Neural cell (in vitro differentiated cells): ENCODE measurements around the gene TM9SF2. TPM values are rescaled to one million over a fixed set of nuclear protein-coding genes. Genes with fewer than 3 reads are reported as not detected.
"Not testable (repeated sequence)": the region's sequence is repeated elsewhere in the genome, so short reads cannot be mapped to it uniquely, and the experiment has no call there.

ENCODE experiments used
- H2AFZ ChIP-seq: fragments of 200-600, 300-800 bp; sonication (generic), shearing (Covaris generic); 2 replicates; pipeline ENCODE4 v1.6.0; 2014; ENCODE audit warnings: low read depth, mild to moderate bottlenecking, antibody characterized with exemption, low read length, moderate library complexity
- H3F3A ChIP-seq: fragments of 200-600 bp; shearing (Covaris generic); 2 replicates; pipeline ENCODE4 v1.6.1; 2016; ENCODE audit warnings: mild to moderate bottlenecking, moderate library complexity, mixed read lengths, antibody characterized with exemption, low read length; ENCODE audit not compliant: insufficient read depth, poor library complexity, severe bottlenecking
- H3K27ac ChIP-seq: fragments of 200-600, 300-800 bp; sonication (generic), shearing (Covaris generic); 2 replicates; pipeline ENCODE4 v1.5.1; 2014; ENCODE audit warnings: mild to moderate bottlenecking, low read length, moderate library complexity
- H3K27me3 ChIP-seq: fragments of 300-800, 200-600 bp; sonication (generic), shearing (Covaris generic); 2 replicates; pipeline ENCODE4 v1.6.0; 2014; ENCODE audit warnings: mild to moderate bottlenecking, low read depth, low read length, moderate library complexity; ENCODE audit not compliant: insufficient read depth
- H3K36me3 ChIP-seq: fragments of 300-800, 200-600 bp; sonication (generic), shearing (Covaris generic); 2 replicates; pipeline ENCODE4 v1.5.1; 2014; ENCODE audit warnings: mild to moderate bottlenecking, antibody characterized with exemption, low read length, moderate library complexity; ENCODE audit not compliant: insufficient read depth
- H3K4me2 ChIP-seq: fragments of 300-800, 200-600 bp; sonication (generic), shearing (Covaris generic); 2 replicates; pipeline ENCODE4 v1.6.0; 2014; ENCODE audit warnings: mild to moderate bottlenecking, low read length
- H3K4me3 ChIP-seq: fragments of 300-800, 200-600 bp; sonication (generic), shearing (Covaris generic); 2 replicates; pipeline ENCODE4 v1.5.1; 2014; ENCODE audit warnings: mild to moderate bottlenecking, low read length, moderate library complexity
- H3K79me2 ChIP-seq: fragments of 200-600 bp; shearing (Covaris generic); replicated peaks from 2 replicates; pipeline ENCODE4 v1.6.0; 2014; ENCODE audit warnings: mild to moderate bottlenecking, low read length, moderate library complexity; ENCODE audit not compliant: insufficient read depth
- H3K9ac ChIP-seq: fragments of 300-800, 200-600 bp; sonication (generic), shearing (Covaris generic); 2 replicates; pipeline ENCODE4 v1.6.1; 2016; ENCODE audit warnings: mild to moderate bottlenecking, low read length, mixed read lengths
- H3K9me2 ChIP-seq: fragments of 200-600 bp; shearing (Covaris generic); 2 replicates; pipeline ENCODE4 v1.6.1; 2016; ENCODE audit warnings: mild to moderate bottlenecking, low read length, mixed read lengths; ENCODE audit not compliant: insufficient read depth
- H3K9me3 ChIP-seq: fragments of 200-600, 300-800 bp; sonication (generic), shearing (Covaris generic); 2 replicates; pipeline ENCODE4 v1.6.1; 2016; ENCODE audit warnings: mild to moderate bottlenecking, mixed run types, low read length, moderate library complexity, mixed read lengths
- H4K20me1 ChIP-seq: fragments of 200-600 bp; shearing (Covaris generic); 2 replicates; pipeline ENCODE4 v1.6.1; 2016; ENCODE audit warnings: mild to moderate bottlenecking, mixed run types; ENCODE audit not compliant: insufficient read depth
- CTCF ChIP-seq: fragments of 450-650 bp; IDR thresholded peaks from 2 replicates; pipeline ENCODE4 v1.5.1; 2014; ENCODE audit warnings: antibody characterized with exemption, mild to moderate bottlenecking, moderate library complexity; ENCODE audit not compliant: poor library complexity, severe bottlenecking
- EP300 ChIP-seq: fragments of 450-650 bp; conservative IDR thresholded peaks from 2 replicates; pipeline ENCODE4 v1.6.1; 2014; ENCODE audit warnings: antibody characterized with exemption, mild to moderate bottlenecking, moderate library complexity; ENCODE audit not compliant: poor library complexity, severe bottlenecking
- EZH2 ChIP-seq: fragments of 200-600, 300-800 bp; shearing (Covaris generic), sonication (generic); IDR thresholded peaks from 2 replicates; pipeline ENCODE4 v1.6.1; 2014; ENCODE audit warnings: antibody characterized with exemption, low read length, borderline replicate concordance, mild to moderate bottlenecking; ENCODE audit not compliant: insufficient read depth, poor library complexity, severe bottlenecking
- MXI1 ChIP-seq: fragments of 450-650 bp; conservative IDR thresholded peaks from 2 replicates; pipeline ENCODE4 v1.6.1; 2014; ENCODE audit warnings: antibody characterized with exemption, mild to moderate bottlenecking; ENCODE audit not compliant: poor library complexity, severe bottlenecking
- POLR2AphosphoS5 ChIP-seq: IDR thresholded peaks from 2 replicates; pipeline ENCODE4 v1.6.1; 2012
- RAD21 ChIP-seq: fragments of 450-650 bp; conservative IDR thresholded peaks from 2 replicates; pipeline ENCODE4 v1.6.1; 2014; ENCODE audit warnings: antibody characterized with exemption, mild to moderate bottlenecking, moderate library complexity
- REST ChIP-seq: IDR thresholded peaks from 2 replicates; pipeline ENCODE4 v1.6.1; 2012; ENCODE audit warnings: borderline replicate concordance
- SMC3 ChIP-seq: fragments of 450-650 bp; conservative IDR thresholded peaks from 2 replicates; pipeline ENCODE4 v1.6.1; 2014; ENCODE audit warnings: antibody characterized with exemption, mild to moderate bottlenecking, moderate library complexity; ENCODE audit not compliant: poor library complexity
- TAF1 ChIP-seq: IDR thresholded peaks from 2 replicates; pipeline ENCODE4 v1.6.1; 2012; ENCODE audit warnings: low read depth
- polyA plus RNA-seq: library from polyadenylated mRNA; depleted of rRNA; stranded (reverse); fragments of >200 nt; gene quantifications from 2 replicates; pipeline ENCODE4 v1.2.3, GENCODE V29; 2014

TM9SF2 gene
- polyA plus RNA-seq, 1 donor from 2014 or later, result 128 TPM

- H2AFZ ChIP-seq, result no peak overlapping the region
- H3K9me2 ChIP-seq, result no peaks in the 10 kb centered on the region
- TF ChIP-seq CTCF (no peak), EZH2 (no peak), RAD21 (no peak), EP300 (no peak), POLR2AphosphoS5 (no peak), SMC3 (no peak), REST (no peak), MXI1 (no peak), TAF1 (no peak)
- H4K20me1 ChIP-seq, result no peaks in the 10 kb centered on the region
- H3K4me2 ChIP-seq, result no peak overlapping the region
- no peaks in the 10 kb centered on the region for H3K27me3 ChIP-seq
- H3K79me2 ChIP-seq, result no peaks in the 10 kb centered on the region
- no peak overlapping the region for H3K9ac ChIP-seq
- no peaks in the 10 kb centered on the region for H3K36me3 ChIP-seq
- H3K27ac ChIP-seq, result no peak overlapping the region
- peaks cover 5% of the 10 kb centered on the region for H3K9me3 ChIP-seq
- H3F3A ChIP-seq, result no peaks in the 10 kb centered on the region
- no peak overlapping the region for H3K4me3 ChIP-seq
These were observed 42.0 kb upstream of the TM9SF2 start for GRCh38 chr13:99459099-99459850.

- not testable (repeated sequence) for H3K27me3 ChIP-seq, H3K79me2 ChIP-seq, H3K27ac ChIP-seq, H3K36me3 ChIP-seq, H2AFZ ChIP-seq, H3K9me3 ChIP-seq, H3K4me3 ChIP-seq, H3F3A ChIP-seq, H3K9ac ChIP-seq, H3K9me2 ChIP-seq, H4K20me1 ChIP-seq, H3K4me2 ChIP-seq
These were observed 40.5 kb upstream of the TM9SF2 start for GRCh38 chr13:99460802-99461201.
